ENCODE measurements around the gene SMAD7.

- no peak for TF ChIP-seq POLR2AphosphoS5 (IDR thresholded peaks at IDR 0.05; ENCODE audit: low read depth, low read length)
- no peak for TF ChIP-seq SIN3A (IDR thresholded peaks at IDR 0.05; ENCODE audit: borderline replicate concordance, insufficient read depth, low read length)
- TF ChIP-seq TAF1 (IDR thresholded peaks at IDR 0.05; ENCODE audit: borderline replicate concordance, insufficient read depth, low read length) = no peak
- no peak for TF ChIP-seq REST (IDR thresholded peaks at IDR 0.05; ENCODE audit: insufficient read depth in 1 of 2, low read depth in 2 of 2, low read length in 2 of 2)
- TF ChIP-seq FOXP2 (optimal IDR thresholded peaks at IDR 0.05; ENCODE audit: borderline replicate concordance, extremely low read depth, extremely low read length, insufficient read depth) = no peak
These were observed 68.4 kb downstream of the SMAD7 start for GRCh38 chr18:48882379-48882778.
